ENCODE measurements around the gene INPP5J. TPM values are rescaled to one million over a fixed set of nuclear protein-coding genes. Genes with fewer than 3 reads are reported as not detected.

INPP5J gene
- total RNA-seq, 4 donors from 2014 or later = 0.22 to 2.4 (median 0.84) TPM

- Histone ChIP-seq H3K4me1 (peaks cover 8 to 29% (median 17%) of the 10 kb centered on the region in 3 donors), H3K9me3 (no peaks in the 10 kb centered on the region), H3K27me3 (no peaks in the 10 kb centered on the region), H3K36me3 (no peaks in the 10 kb centered on the region), H3K4me3 (no peak overlapping the region), H3K27ac (no peak overlapping the region)
- 57 to 98% methylated on average over 4 to 5 of the region's 13 CpGs for WGBS, 2 donors
- intact Hi-C loops (cut with DNase I) = no loop called here
- no peak for DNase-seq
- TF ChIP-seq CTCF (IDR thresholded peaks at IDR 0.05) = no peak
- no peak for TF ChIP-seq POLR2A (IDR thresholded peaks at IDR 0.05)
Measured at GRCh38 chr22:31126869-31127175, 4.1 kb downstream of the INPP5J start.

GRCh38 chr22:31127181-31127772 lies 4.5 kb downstream of the INPP5J start:
- no peak for DNase-seq
- WGBS, 2 donors = 58 to 61% methylated on average over 8 to 15 of the region's 19 CpGs
- intact Hi-C loops (cut with DNase I) = no loop called here
- Histone ChIP-seq H3K27ac (no peak overlapping the region), H3K36me3 (no peaks in the 10 kb centered on the region), H3K27me3 (no peaks in the 10 kb centered on the region), H3K4me3 (no peak overlapping the region), H3K4me1 (peaks cover 3 to 29% (median 16%) of the 10 kb centered on the region in 3 donors), H3K9me3 (no peaks in the 10 kb centered on the region)
- TF ChIP-seq CTCF (IDR thresholded peaks at IDR 0.05) = no peak
- no peak for TF ChIP-seq POLR2A (IDR thresholded peaks at IDR 0.05)

- 65 to 93% methylated on average over 2 to 5 of the region's 7 CpGs for WGBS, 2 donors
- Histone ChIP-seq H3K27me3 (no peaks in the 10 kb centered on the region), H3K4me1 (peaks cover 0 to 28% (median 8%) of the 10 kb centered on the region in 3 donors), H3K36me3 (no peaks in the 10 kb centered on the region), H3K4me3 (no peak overlapping the region), H3K27ac (no peak overlapping the region), H3K9me3 (no peaks in the 10 kb centered on the region)
- DNase-seq = no peak
- intact Hi-C loops (cut with DNase I) = no loop called here
- TF ChIP-seq CTCF (IDR thresholded peaks at IDR 0.05) (no peak), POLR2A (IDR thresholded peaks at IDR 0.05) (no peak)
Measured at GRCh38 chr22:31128156-31128555, 5.4 kb downstream of the INPP5J start.

GRCh38 chr22:31130873-31131272 lies 8.1 kb downstream of the INPP5J start:
- Histone ChIP-seq H3K27ac (no peak overlapping the region), H3K4me1 (peaks cover 0 to 23% (median 4%) of the 10 kb centered on the region in 3 donors), H3K9me3 (no peaks in the 10 kb centered on the region), H3K36me3 (peaks cover 0 to 8% (median 0%) of the 10 kb centered on the region in 3 donors), H3K4me3 (no peak overlapping the region), H3K27me3 (no peaks in the 10 kb centered on the region)
- 91 to 100% methylated on average over 1 to 2 of the region's 2 CpGs for WGBS, 2 donors
- no peak for DNase-seq
- no peak for TF ChIP-seq CTCF (IDR thresholded peaks at IDR 0.05)
- no peak for TF ChIP-seq POLR2A (IDR thresholded peaks at IDR 0.05)
- intact Hi-C loops (cut with DNase I) = no loop called here

- TF ChIP-seq CTCF (IDR thresholded peaks at IDR 0.05) (no peak), POLR2A (IDR thresholded peaks at IDR 0.05) (no peak)
- H3K9me3 ChIP-seq = no peaks in the 10 kb centered on the region
- H3K4me1 ChIP-seq = peaks cover 0 to 26% (median 4%) of the 10 kb centered on the region in 3 donors
- intact Hi-C loops (cut with DNase I) = no loop called here
- WGBS, 2 donors = no CpG with 5 or more reads among the region's 19 CpGs
- DNase-seq = no peak
- peaks cover 0 to 18% (median 0%) of the 10 kb centered on the region in 3 donors for H3K36me3 ChIP-seq
- no peak overlapping the region for H3K4me3 ChIP-seq
- H3K27me3 ChIP-seq = peaks cover 0 to 3% (median 0%) of the 10 kb centered on the region in 4 donors
- no peak overlapping the region for H3K27ac ChIP-seq
Measured at GRCh38 chr22:31133911-31134310, 11.1 kb downstream of the INPP5J start.

Data from esophagus squamous epithelium (tissue), 5 donors.